NCI-H2029 treated with DMSO at 0.1 percent for 48 hours (cell line): Measurements from ENCODE around the gene THBS4.

Experiments used
- DNase-seq: peaks from one replicate; lab custom pipeline; 2025; lab: John Stamatoyannopoulos, UW

Gene THBS4

DNA sequence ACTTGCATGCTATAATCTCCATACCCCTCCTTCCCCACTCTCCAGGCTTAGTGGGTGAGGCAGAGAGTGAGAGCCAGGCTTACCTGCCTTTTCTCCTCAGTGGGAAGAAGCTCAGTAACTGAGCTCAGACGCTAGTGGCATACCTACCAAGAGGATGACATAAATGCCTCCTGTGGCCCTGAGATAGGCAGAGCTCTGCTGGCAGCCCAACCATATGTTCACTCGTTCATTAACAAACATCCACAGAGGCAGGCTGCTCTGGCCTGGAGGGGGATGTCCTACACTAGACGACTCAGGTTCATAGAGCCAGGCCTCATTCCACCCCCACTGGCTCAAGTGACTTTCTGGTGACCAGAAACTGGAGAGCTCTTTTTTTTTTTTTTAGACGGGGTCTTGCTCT, 81.3 kb downstream of the THBS4 start:
- DNase-seq, result no peak

DNA sequence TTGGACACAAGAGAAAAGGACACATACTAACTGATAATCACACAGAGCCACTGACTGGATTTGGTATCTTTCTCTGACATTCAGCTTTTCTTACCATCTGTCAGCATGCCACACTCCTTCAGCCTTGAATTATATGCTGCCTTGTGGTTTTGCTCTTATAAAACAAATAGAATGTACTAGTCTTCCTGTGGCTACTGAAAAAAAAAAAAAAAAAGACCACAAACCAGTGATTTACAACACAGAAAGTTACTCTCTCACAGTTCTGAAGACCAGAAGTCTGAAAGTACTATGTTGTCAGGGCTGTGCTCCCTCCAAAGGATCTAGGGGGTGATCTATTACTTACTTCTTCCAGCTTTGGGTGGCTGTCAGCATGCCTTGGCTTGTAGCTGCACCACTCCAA, 82.3 kb downstream of the THBS4 start:
- no peak for DNase-seq

DNA sequence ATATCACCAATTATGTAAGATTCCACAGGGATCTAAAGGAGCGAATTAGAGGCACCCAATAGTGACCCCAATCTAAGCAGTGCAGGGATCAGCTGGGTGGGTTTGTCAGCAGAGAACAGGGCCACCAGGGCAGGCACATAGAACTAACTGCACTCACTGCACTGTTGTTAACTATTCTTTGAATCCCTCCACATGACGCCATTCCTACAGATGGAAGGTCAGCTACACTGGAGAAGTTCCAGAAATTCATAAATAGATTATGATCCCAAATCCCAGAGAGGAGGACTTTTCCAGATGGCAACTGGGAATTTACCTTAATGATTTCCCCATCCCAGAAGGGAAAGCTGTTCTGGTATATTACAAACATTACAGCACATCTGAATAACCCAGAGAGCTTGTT, 84.2 kb downstream of the THBS4 start:
- no peak for DNase-seq

DNA sequence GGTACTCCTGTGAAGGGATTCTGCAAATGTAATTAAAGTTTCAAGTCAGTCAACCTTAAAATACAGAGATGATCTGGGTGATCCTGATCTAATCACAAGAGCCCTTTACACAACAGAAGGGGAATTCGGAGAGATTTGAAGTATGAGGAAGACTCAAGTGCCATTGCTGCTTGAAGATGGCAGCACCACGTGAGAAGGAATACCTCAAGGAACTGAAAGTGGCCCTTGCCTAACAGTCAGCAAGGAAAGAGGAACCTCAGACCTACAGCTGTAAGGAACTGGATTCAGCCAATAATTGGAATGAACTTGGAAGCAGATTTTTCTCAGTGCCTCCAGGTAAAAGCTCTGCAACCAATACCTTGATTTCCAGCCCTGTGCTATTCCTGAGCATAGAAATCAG, 87.4 kb downstream of the THBS4 start:
- DNase-seq, result no peak

DNA sequence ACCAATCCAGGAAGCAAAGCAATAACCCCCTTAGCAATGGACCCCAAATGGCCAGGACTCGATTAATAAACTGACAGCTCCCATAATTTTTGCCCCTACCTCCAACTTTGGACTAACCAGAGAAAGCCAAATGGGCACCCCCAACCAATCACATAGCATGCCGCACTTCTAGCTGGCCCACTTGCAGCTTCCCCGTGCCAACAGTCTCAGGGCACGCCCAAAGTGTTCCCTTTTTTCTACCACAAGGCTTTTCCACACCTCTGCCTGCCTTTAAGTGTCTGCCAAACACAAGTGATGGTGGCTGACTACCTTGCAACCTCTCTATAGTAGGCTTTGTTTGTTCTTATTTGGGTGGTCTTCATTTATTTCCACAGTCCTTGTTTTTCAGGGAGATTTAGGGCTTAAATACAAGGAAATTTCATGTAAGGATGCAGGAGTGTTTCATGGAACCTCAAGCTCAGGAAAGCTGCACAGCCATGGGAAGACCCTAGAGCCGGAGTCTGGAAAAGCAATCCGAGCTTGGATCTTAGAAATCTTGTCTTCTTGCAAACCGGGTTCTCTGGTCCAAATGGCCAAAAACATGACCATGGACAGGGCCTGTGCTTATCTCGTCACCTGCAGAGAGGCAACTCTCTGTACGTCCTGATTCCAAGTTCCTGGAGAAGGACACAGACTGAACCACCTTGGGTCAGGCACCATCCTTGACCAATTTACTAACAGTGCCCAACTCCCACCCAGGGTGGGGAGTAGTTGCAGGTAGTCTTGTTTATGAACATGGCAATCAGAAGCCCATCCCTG, 89.2 kb downstream of the THBS4 start:
- DNase-seq, result no peak

DNA sequence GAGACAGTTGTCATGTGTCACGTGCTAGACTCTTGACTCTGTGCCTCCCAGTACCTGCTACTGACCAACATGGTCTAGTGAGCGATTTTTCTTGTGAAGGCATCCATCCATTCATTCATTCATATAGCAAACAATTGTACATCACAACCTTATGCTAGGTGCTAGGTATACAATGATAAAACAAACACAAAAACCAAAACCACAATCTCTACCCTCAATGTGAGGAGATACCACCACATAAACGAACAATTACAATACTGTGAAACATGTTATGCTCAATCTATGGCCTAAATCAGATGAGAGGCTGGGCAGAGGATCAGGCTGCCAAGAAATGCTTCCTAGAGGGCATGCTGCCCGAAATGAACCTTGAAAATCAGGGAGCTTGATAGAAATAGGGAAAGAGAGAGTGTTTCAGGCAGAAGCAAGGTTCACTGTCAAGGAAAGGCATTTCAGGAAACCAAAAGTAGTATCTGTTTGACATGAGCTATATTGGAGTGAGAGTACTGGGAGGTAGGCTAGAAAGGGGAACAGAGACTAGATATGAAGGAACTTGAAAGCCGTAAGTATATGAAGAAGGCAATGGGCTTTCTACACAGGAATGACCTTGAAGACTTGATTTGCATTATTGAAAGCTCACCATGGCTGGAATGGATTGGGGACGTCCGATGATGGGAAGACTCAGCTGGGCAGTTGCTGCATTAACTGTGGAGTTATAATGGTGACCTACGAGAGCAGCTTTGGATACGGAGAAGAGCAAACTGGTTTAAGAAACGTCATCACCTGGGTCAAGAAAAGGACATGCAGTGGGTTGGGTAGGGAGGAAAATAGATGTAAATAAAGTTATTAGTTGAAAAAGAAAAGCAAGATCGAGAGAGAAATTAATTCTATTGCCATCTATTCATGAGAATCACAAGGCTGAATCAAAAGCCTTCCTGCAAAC, 90.1 kb downstream of the THBS4 start:
- DNase-seq, result no peak

DNA sequence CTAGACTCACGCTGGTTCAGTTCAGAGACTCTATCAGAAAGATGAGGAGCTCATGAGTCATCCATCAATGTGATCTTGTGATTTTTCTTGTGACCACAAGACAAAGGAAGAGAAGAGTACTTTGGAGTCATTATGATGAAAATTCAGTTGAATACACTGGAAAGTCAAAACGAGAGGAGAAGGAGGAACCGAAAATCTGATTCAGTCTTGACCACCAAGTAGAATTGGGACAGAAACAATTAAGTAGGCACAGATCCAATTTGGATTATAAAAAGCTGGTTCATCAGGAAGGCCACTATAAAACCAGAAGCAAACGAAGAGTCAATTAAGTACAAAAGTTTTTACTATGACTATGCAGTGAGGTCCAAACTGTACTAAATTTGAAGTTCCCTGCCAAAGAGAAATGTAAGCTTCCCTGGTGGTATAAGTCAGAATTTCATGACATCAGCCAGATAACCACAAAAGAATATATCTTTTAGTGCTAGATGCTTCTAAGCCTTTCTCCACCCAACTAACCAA, 90.9 kb downstream of the THBS4 start:
- no peak for DNase-seq

DNA sequence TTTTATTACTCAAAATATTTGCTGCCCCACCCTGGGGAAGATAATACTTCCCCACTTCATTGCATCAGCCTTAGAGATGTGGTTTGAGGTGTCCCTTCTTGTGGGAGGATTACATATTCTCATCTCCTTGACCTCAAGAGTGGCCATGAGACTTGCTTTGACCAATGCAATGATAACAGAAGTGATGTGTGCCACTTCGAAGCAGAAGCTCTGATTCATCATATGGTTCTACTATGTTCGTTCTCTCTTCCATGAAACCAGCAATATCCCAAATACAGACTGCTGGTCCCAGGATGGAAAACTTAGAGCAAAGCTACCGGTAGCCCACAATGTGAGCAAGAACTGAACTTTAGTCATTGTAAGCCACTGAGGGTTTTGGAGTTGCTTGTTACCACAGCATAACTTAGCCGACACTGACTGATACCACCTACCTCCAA, 92.0 kb downstream of the THBS4 start:
- no peak for DNase-seq

DNA sequence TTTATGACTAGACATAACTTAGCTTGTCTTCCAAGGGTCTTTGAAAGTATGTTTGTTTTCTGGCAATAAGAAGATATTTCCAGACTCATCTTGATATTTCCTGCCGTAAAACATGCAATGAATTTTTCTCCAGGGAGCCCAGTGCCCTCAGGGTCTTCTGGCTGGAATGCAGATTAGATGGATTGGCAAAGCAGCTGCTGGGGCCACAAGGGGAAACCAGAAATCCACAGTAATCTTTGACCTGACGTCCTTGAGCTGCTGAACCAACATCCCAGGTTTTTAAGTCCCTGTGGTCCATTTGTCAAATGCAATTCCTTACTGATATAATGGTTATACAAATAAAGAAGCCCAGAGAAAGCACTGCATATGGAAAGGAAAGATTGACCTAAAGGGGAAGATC, 93.0 kb downstream of the THBS4 start:
- no peak for DNase-seq

DNA sequence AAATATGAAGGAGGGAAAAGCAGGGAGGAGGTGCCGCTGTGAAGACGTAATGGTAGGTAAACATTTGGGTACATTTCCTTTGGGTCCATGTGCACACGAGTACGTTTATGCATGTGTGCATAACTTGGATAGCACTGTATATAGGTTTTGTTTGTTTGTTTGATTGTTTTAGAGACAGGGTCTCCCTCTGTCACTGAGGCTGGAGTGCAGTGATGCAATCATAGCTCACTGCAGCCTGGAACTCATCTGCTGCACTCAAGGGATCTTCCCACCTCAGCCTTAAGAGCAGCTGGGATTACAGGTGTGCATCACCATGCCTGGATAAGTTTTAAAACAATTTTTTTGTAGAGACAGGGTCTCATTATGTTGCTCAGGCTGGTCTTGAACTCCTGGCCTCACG, 94.0 kb downstream of the THBS4 start:
- no peak for DNase-seq
